Stimulated activated CD4-positive, alpha-beta T cell treated with anti-CD3 and anti-CD28 coated beads, TNF-alpha, amount 100 ng/mL, for 4 hours (primary cell): Measurements from ENCODE around the gene RAP1GAP.
A peak's percentile ranks its signal among the peaks of the same experiment; 100 is the strongest.

Experiments used
- DNase-seq, 3 experiments: peaks; one replicate each; pipeline ENCODE4 v3.0.0-alpha.2; 2020; ENCODE audit warnings: low read depth in 3 of 3

The RAP1GAP gene

GRCh38 chr1:21662426-21663247, 6.5 kb downstream of the RAP1GAP start:
- DNase-seq, result no peak

GRCh38 chr1:21661886-21662285, 7.3 kb downstream of the RAP1GAP start:
- DNase-seq, result no peak

- no peak for DNase-seq
These were observed 9.2 kb downstream of the RAP1GAP start for GRCh38 chr1:21659924-21660326.

- DNase-seq, result peak; percentile 59 to 64 (median 63)
These were observed 9.8 kb downstream of the RAP1GAP start for GRCh38 chr1:21659099-21659923.

- DNase-seq, result no peak
These were observed 11.5 kb downstream of the RAP1GAP start for GRCh38 chr1:21657456-21658190.

- no peak for DNase-seq
These were observed 13.4 kb downstream of the RAP1GAP start for GRCh38 chr1:21655748-21656147.

GRCh38 chr1:21655259-21655658, 13.9 kb downstream of the RAP1GAP start:
- no peak for DNase-seq

GRCh38 chr1:21654209-21654608, 14.9 kb downstream of the RAP1GAP start:
- DNase-seq, result no peak

GRCh38 chr1:21653744-21654100, 15.4 kb downstream of the RAP1GAP start:
- DNase-seq, result no peak

GRCh38 chr1:21652937-21653743, 16.0 kb downstream of the RAP1GAP start:
- no peak for DNase-seq

- DNase-seq, result no peak
These were observed 16.8 kb downstream of the RAP1GAP start for GRCh38 chr1:21652101-21652936.

GRCh38 chr1:21651214-21652042, 17.7 kb downstream of the RAP1GAP start:
- peak; percentile 10 to 31 (median 17) for DNase-seq

- DNase-seq, result no peak
These were observed 18.8 kb downstream of the RAP1GAP start for GRCh38 chr1:21650400-21650799.

GRCh38 chr1:21649315-21649714, 19.8 kb downstream of the RAP1GAP start:
- DNase-seq, result no peak

- no peak for DNase-seq
These were observed 20.4 kb downstream of the RAP1GAP start for GRCh38 chr1:21648791-21649190.

- no peak for DNase-seq
These were observed 20.8 kb downstream of the RAP1GAP start for GRCh38 chr1:21648352-21648730.

GRCh38 chr1:21647431-21648351, 21.5 kb downstream of the RAP1GAP start:
- no peak for DNase-seq

- no peak for DNase-seq
These were observed 23.6 kb downstream of the RAP1GAP start for GRCh38 chr1:21645550-21645949.

GRCh38 chr1:21644906-21645305, 24.3 kb downstream of the RAP1GAP start:
- DNase-seq, result no peak
